GM12864 (cell line): ENCODE measurements around the gene CADM2.
"Not testable (repeated sequence)": the region's sequence is repeated elsewhere in the genome, so short reads cannot be mapped to it uniquely, and the experiment has no call there.

Source experiments
- DNase-seq: peaks from one replicate; pipeline ENCODE4 v3.0.0-alpha.2; 2011; ENCODE audit warnings: low read depth
- H3K4me3 ChIP-seq: 2 replicates; pipeline ENCODE4 v1.5.1; 2011; ENCODE audit warnings: mild to moderate bottlenecking, low read depth, low read length, control low read depth
- CTCF ChIP-seq: IDR thresholded peaks from 2 replicates; pipeline ENCODE4 v1.5.1; 2011; ENCODE audit warnings: low read depth, mild to moderate bottlenecking, moderate library complexity, low read length, control low read depth, inconsistent platforms; ENCODE audit errors: missing control alignments

CADM2 gene

GRCh38 chr3:85102781-85103180, 144.0 kb downstream of the CADM2 start:
- no peak for DNase-seq
- H3K4me3 ChIP-seq, result no peak overlapping the region
- TF ChIP-seq CTCF, result no peak

GRCh38 chr3:85110393-85110792, 151.6 kb downstream of the CADM2 start:
- no peak for DNase-seq
- TF ChIP-seq CTCF, result no peak
- H3K4me3 ChIP-seq, result no peak overlapping the region

GRCh38 chr3:85120879-85121278, 162.1 kb downstream of the CADM2 start:
- no peak for DNase-seq
- no peak overlapping the region for H3K4me3 ChIP-seq
- no peak for TF ChIP-seq CTCF

- not testable (repeated sequence) for H3K4me3 ChIP-seq, DNase-seq
Measured at GRCh38 chr3:85132864-85133263, 174.1 kb downstream of the CADM2 start.

GRCh38 chr3:85133691-85134420, 175.1 kb downstream of the CADM2 start:
- DNase-seq, result not testable (repeated sequence)

GRCh38 chr3:85142626-85143025, 183.8 kb downstream of the CADM2 start:
- TF ChIP-seq CTCF, result no peak
- no peak overlapping the region for H3K4me3 ChIP-seq
- no peak for DNase-seq

More at GRCh38 chr3:85133691-85134420, 175.1 kb downstream of the CADM2 start:
- not testable (repeated sequence) for H3K4me3 ChIP-seq

GRCh38 chr3:85148036-85148435, 189.2 kb downstream of the CADM2 start:
- DNase-seq, result no peak
- TF ChIP-seq CTCF, result no peak
- no peak overlapping the region for H3K4me3 ChIP-seq

GRCh38 chr3:85151555-85151954, 192.8 kb downstream of the CADM2 start:
- no peak for TF ChIP-seq CTCF
- H3K4me3 ChIP-seq, result no peak overlapping the region
- DNase-seq, result no peak

GRCh38 chr3:85153279-85153678, 194.5 kb downstream of the CADM2 start:
- DNase-seq, result not testable (repeated sequence)

More at GRCh38 chr3:85153279-85153678, 194.5 kb downstream of the CADM2 start:
- H3K4me3 ChIP-seq, result not testable (repeated sequence)
